OCI-LY7 (cell line): ENCODE data around the gene COX17. TPM values are rescaled to one million over a fixed set of nuclear protein-coding genes. Genes with fewer than 3 reads are reported as not detected.

Experiments
- BruUV-seq: library from RNA; stranded (reverse); fragments of 400-500 nt; replicated peaks from 2 replicates; lab custom pipeline; 2021; lab: Mats Ljungman, UMichigan
- CTCF ChIA-PET: fragments of 300-600 bp; sonication (Branson Sonifier 250); formaldehyde crosslinking; loops from one replicate; lab custom pipeline; 2022; ENCODE audit warnings: antibody characterized with exemption; ENCODE audit not compliant: unreplicated experiment; lab: Charles Lee
- POLR2A ChIA-PET: fragments of 300-600 bp; sonication (Branson Sonifier 250); formaldehyde crosslinking; loops from one replicate; lab custom pipeline; 2022; ENCODE audit warnings: antibody characterized with exemption; lab: Charles Lee
- DNase-seq: peaks from one replicate; pipeline ENCODE4 v3.0.0-alpha.2; 2015; ENCODE audit warnings: low spot score
- H2AFZ ChIP-seq: fragments of 200-600 bp; sonication (generic), shearing (Covaris generic); 2 replicates; pipeline ENCODE4 v1.6.1; 2014; ENCODE audit warnings: mild to moderate bottlenecking, antibody characterized with exemption, low read length, moderate library complexity
- H3K27ac ChIP-seq: fragments of 200-600 bp; sonication (generic); 2 replicates; pipeline ENCODE4 v1.5.1; 2014; ENCODE audit warnings: mixed run types, low read depth, mild to moderate bottlenecking, moderate library complexity, low read length, inconsistent platforms; ENCODE audit not compliant: poor library complexity, severe bottlenecking
- H3K36me3 ChIP-seq: fragments of 200-600 bp; sonication (generic); 2 replicates; pipeline ENCODE4 v1.6.1; 2014; ENCODE audit warnings: mild to moderate bottlenecking, antibody characterized with exemption, low read length, moderate library complexity, mixed read lengths; ENCODE audit not compliant: insufficient read depth
- H3K4me1 ChIP-seq: fragments of 200-600 bp; sonication (generic); 2 replicates; pipeline ENCODE4 v1.5.1; 2014; ENCODE audit warnings: mild to moderate bottlenecking, low read length; ENCODE audit not compliant: insufficient read depth, poor library complexity, severe bottlenecking
- H3K4me2 ChIP-seq: fragments of 200-600 bp; sonication (generic); 2 replicates; pipeline ENCODE4 v1.6.1; 2014; ENCODE audit warnings: mild to moderate bottlenecking, low read length
- H3K4me3 ChIP-seq: fragments of 200-600 bp; sonication (generic); 2 replicates; pipeline ENCODE4 v1.5.1; 2014; ENCODE audit warnings: mild to moderate bottlenecking, low read depth, low read length; ENCODE audit not compliant: poor library complexity, severe bottlenecking
- H3K79me2 ChIP-seq: fragments of 200-600 bp; sonication (generic); 2 replicates; pipeline ENCODE4 v1.6.1; 2016; ENCODE audit warnings: low read depth, mild to moderate bottlenecking, low read length, moderate library complexity, mixed read lengths; ENCODE audit not compliant: insufficient read depth
- H3K9me2 ChIP-seq: fragments of 200-600 bp; sonication (generic); 2 replicates; pipeline ENCODE4 v1.6.1; 2016; ENCODE audit warnings: mild to moderate bottlenecking, low read length, mixed read lengths; ENCODE audit not compliant: insufficient read depth
- H3K9me3 ChIP-seq: fragments of 200-600 bp; sonication (generic); 2 replicates; pipeline ENCODE4 v1.6.1; 2014; ENCODE audit warnings: mild to moderate bottlenecking, mixed run types, low read length, mixed read lengths
- H4K20me1 ChIP-seq: fragments of 200-600 bp; sonication (generic); 2 replicates; pipeline ENCODE4 v1.6.1; 2014; ENCODE audit warnings: mild to moderate bottlenecking, antibody characterized with exemption, low read length, moderate library complexity, mixed read lengths; ENCODE audit not compliant: insufficient read depth
- EZH2phosphoT487 ChIP-seq: fragments of 200-600 bp; sonication (generic); IDR thresholded peaks from 2 replicates; pipeline ENCODE4 v1.6.1; 2018; ENCODE audit warnings: low read depth, borderline replicate concordance, mild to moderate bottlenecking, mixed run types, antibody characterized with exemption, low read length, moderate library complexity, mixed read lengths
- intact Hi-C: fragments of 100-400 bp; cut with micrococcal nuclease; formaldehyde crosslinking; loops from one replicate; pipeline ENCODE4 v1.10.0; 2022; ENCODE audit not compliant: unreplicated experiment
- total RNA-seq, 2 experiments: library from RNA; depleted of rRNA in 1 of 2; stranded (reverse); fragments of >200 nt in 1 of 2; shearing (Covaris generic) in 1 of 2; gene quantifications; 2 replicates each; pipeline ENCODE4 v1.2.3, GENCODE V29; 2014 to 2022
- TF ChIP-seq, protein P1 (sequence below): fragments of 200-600 bp; sonication (generic); conservative IDR thresholded peaks from 2 replicates; pipeline ENCODE4 v1.5.1; 2014; ENCODE audit warnings: mild to moderate bottlenecking, antibody characterized with exemption, low read length, moderate library complexity, mixed read lengths

The COX17 gene
- total RNA-seq, 2 experiments from 2014 or later: 77.3 to 80.0 TPM

DNA sequence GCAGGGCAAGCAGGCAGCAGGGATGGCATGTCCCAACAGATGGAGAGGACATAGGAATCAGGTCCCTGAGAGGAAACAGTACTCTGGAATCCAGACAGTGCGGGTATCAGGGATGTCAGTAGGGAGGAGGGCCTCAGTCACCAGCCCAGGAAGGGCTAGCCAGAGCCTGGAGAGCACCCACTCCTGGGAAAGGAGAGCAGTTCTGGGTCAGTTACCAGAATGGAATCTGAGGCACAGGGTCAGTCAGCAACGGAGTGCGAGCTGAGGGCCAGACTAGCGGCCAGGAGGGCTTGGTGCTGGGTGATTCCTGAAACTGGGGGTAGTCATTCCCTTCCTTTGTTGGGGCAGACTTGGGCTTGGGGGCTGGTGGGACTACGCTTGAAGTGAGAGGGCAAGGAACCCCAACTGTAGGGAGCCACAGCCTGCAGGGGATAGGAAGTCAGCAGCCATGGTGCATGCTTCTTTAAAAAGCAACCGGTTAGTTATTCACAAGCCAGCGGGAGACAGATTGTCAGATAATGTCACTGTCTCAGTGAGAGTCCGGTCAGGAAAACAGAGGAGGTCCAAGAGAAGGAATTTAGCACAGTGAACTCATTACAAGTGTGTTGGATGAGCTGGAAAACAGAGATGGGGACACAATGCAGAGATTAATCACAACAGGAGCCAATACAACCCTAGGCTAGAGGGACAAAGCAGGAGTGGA lies 51.6 kb downstream of the COX17 start:
- CTCF ChIA-PET: no interaction called here
- Histone ChIP-seq H3K4me3 (no peak overlapping the region), H2AFZ (no peak overlapping the region), H3K9me3 (no peaks in the 10 kb centered on the region), H3K27ac (no peak overlapping the region), H3K4me2 (no peak overlapping the region), H3K4me1 (no peaks in the 10 kb centered on the region), H3K9me2 (no peaks in the 10 kb centered on the region), H3K79me2 (no peaks in the 10 kb centered on the region), H3K36me3 (no peaks in the 10 kb centered on the region), H4K20me1 (no peaks in the 10 kb centered on the region)
- no TSS peak for BruUV-seq
- POLR2A ChIA-PET: no interaction called here
- no peak for DNase-seq
- no peak for TF ChIP-seq EZH2phosphoT487
- TF ChIP-seq, protein P1, sequence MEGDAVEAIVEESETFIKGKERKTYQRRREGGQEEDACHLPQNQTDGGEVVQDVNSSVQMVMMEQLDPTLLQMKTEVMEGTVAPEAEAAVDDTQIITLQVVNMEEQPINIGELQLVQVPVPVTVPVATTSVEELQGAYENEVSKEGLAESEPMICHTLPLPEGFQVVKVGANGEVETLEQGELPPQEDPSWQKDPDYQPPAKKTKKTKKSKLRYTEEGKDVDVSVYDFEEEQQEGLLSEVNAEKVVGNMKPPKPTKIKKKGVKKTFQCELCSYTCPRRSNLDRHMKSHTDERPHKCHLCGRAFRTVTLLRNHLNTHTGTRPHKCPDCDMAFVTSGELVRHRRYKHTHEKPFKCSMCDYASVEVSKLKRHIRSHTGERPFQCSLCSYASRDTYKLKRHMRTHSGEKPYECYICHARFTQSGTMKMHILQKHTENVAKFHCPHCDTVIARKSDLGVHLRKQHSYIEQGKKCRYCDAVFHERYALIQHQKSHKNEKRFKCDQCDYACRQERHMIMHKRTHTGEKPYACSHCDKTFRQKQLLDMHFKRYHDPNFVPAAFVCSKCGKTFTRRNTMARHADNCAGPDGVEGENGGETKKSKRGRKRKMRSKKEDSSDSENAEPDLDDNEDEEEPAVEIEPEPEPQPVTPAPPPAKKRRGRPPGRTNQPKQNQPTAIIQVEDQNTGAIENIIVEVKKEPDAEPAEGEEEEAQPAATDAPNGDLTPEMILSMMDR: no peak
- intact Hi-C loops: no loop called here

DNA sequence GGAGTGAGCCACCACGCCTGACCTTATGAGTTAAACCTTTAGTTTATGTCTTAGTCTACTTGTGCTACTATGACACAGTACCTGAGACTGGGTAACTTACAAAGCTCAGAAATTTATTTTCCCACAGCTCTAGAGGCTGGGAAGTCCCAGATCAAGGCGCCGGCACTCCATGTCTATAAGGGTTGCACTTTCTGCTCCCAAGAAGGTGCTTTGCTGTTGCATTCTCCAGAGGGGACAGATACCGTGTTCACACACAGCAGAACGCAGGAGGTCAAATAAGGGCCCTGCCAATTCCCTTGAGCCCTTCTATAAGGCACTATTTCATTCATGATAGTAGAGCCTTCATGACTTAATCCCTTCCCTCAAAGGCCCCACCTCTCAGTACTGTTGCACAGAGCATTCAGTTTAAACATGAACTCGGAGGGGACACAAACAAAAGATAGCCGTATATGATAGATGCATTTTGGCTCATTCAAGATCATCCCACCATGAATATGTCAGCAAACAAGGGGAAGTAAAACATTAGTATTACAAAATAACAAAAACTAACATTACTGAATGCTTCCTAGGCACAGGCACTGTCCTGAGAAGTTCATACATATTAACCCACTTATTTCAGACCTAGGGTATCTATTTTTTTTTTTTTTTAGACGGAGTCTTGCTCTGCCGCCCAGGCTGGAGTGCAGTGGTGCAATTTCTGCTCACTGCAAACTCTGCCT lies 53.0 kb downstream of the COX17 start:
- Histone ChIP-seq H3K9me3 (no peaks in the 10 kb centered on the region), H4K20me1 (no peaks in the 10 kb centered on the region), H2AFZ (no peak overlapping the region), H3K27ac (no peak overlapping the region), H3K4me1 (no peaks in the 10 kb centered on the region), H3K79me2 (no peaks in the 10 kb centered on the region), H3K36me3 (no peaks in the 10 kb centered on the region), H3K4me3 (no peak overlapping the region), H3K4me2 (no peak overlapping the region), H3K9me2 (no peaks in the 10 kb centered on the region)
- CTCF ChIA-PET: no interaction called here
- TF ChIP-seq EZH2phosphoT487: no peak
- TF ChIP-seq, protein P1: no peak
- no TSS peak for BruUV-seq
- POLR2A ChIA-PET: interaction anchor here (0.7 kb wide), 1 partner anchor 831 kb away, joined by 6 read pairs; no protein-coding TSS in a partner anchor
- intact Hi-C loops: no loop called here
- DNase-seq: no peak

DNA sequence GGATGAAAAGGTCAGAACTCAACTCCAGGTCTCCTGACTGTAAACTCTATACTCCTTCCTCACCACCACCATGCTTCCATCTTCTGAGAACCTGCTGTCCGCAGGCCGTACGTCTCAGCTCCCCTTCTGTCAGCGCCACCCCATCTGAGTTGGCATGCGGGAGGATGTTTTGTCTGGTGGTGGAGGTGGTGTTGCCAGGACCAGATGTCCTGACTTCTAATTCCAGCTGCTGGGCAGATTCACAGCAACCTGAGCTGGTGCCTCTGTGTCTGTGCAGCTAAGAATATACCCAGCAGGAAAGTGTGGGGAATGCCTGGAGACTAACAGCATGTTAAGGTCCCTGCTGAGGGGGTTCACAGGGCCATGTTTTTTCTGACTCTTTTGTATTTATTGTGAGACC lies 56.3 kb downstream of the COX17 start:
- intact Hi-C loops: no loop called here
- no peak for TF ChIP-seq EZH2phosphoT487
- TF ChIP-seq, protein P1: no peak
- H3K9me2 ChIP-seq: no peaks in the 10 kb centered on the region
- H3K9me3 ChIP-seq: no peaks in the 10 kb centered on the region
- no TSS peak for BruUV-seq
- no peaks in the 10 kb centered on the region for H3K79me2 ChIP-seq
- ChIA-PET CTCF (no interaction called here), POLR2A (interaction anchor here (0.6 kb wide), 1 partner anchor 122 kb away, joined by 3 read pairs; no protein-coding TSS in a partner anchor)
- no peak overlapping the region for H3K4me3 ChIP-seq
- H3K27ac ChIP-seq: no peak overlapping the region
- no peak overlapping the region for H2AFZ ChIP-seq
- no peaks in the 10 kb centered on the region for H3K36me3 ChIP-seq
- H3K4me1 ChIP-seq: no peaks in the 10 kb centered on the region
- no peak overlapping the region for H3K4me2 ChIP-seq
- DNase-seq: no peak
- no peaks in the 10 kb centered on the region for H4K20me1 ChIP-seq
